Neural progenitor cell (in vitro differentiated cells): ENCODE measurements around the gene GOLT1B.

Source experiments
- CTCF ChIP-seq: fragments of 200-600 bp; sonication (generic); IDR thresholded peaks from 2 replicates; pipeline ENCODE4 v1.5.1; 2017; ENCODE audit warnings: antibody characterized with exemption, mild to moderate bottlenecking
- EZH2 ChIP-seq: fragments of 200-600 bp; sonication (generic); IDR thresholded peaks from 2 replicates; pipeline ENCODE4 v1.6.1; 2017; ENCODE audit warnings: antibody characterized with exemption, mild to moderate bottlenecking, moderate library complexity

- TF ChIP-seq CTCF (no peak), EZH2 (no peak)
Observed at GRCh38 chr12:21529456-21529855, 27.9 kb downstream of the GOLT1B start.
